NCI-H2171 (cell line): ENCODE results near the gene PCYOX1L.

ENCODE experiments used
- DNase-seq: peaks from one replicate; lab custom pipeline; 2025; lab: John Stamatoyannopoulos, UW

Gene PCYOX1L

DNA sequence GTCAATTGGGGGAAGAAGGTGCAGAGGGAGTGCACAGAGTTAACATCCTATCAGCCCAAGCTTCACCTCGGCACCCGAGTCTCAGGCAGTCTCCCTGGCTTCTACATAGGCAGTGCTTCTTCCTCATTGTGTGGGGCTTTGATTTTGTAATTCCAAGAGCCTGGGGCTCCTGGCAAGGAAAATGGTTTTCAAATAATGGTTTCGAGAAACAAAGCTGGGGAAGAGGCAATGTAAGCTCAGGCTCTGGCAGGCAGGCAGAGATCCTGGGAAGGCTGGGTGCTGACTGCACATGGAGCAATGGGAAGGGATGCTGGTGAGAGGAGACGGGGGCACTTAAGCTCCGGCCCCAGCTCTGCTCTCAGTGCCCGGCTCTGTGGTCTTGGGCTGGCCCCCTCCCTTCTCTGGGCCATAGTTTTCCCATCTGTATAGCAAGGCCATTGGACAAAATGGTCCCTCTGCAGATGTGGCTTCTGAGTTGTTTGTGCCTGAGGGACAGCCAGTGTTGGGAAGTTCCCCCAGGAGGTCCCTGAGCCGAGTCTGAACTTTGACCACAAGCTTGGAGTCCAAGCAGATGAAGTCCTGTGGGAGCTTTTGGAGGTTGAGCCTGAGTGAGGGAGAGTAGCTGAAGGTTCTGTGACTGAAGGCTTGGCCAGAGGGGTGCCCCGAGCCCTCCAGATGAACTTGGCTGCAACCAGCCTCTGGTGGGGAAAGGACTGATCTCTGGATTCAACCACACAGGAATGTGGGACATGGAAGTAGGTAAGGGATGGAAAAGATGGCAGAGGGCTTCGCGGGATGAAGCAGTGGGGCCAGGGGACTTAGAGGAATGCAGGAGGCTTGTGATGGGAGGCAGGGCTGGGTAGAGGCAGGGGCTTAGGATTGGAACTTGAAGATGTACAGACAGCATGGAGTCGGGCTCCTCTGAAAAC is 49.7 kb downstream of the PCYOX1L start:
- no peak for DNase-seq

DNA sequence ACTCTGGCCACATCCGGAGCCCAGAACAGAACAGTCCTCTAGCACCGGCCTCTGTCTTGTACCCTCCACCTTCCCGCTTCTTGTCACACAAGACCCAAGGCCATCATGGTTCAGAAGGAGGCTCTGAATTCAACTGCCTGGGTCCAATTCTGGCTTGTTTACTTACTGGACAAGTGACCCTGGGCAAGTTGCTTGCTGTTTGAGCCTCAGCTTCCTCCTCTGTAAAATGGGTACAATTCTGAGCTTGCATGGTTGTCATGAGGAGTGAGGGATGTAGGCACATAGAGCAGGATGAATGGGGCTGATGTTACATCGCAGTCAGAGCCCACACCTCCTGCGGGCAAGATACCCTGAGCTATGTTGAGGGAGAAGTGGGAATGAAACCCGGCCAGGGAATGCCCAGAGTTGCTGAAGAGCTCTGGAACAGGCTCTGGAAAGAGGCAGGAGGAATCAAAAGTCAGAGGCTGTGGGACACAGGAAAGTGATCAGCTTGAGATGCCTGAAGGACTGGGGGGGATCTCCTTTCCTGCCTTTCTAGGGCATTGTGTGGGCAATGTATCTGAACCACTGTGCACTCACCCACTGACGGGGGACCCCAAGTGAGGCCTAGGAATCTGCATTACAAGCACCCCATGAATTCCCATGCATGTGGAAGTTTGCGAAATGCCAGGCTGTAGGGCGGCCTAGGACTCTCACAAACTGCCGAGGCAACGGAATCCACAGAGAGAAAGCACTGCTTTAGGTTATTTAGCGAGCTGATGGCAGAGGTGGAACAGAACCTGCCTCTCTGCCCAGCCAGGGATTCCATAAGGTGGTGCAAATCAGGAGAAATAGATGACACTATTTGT is 50.6 kb downstream of the PCYOX1L start:
- DNase-seq = no peak

DNA sequence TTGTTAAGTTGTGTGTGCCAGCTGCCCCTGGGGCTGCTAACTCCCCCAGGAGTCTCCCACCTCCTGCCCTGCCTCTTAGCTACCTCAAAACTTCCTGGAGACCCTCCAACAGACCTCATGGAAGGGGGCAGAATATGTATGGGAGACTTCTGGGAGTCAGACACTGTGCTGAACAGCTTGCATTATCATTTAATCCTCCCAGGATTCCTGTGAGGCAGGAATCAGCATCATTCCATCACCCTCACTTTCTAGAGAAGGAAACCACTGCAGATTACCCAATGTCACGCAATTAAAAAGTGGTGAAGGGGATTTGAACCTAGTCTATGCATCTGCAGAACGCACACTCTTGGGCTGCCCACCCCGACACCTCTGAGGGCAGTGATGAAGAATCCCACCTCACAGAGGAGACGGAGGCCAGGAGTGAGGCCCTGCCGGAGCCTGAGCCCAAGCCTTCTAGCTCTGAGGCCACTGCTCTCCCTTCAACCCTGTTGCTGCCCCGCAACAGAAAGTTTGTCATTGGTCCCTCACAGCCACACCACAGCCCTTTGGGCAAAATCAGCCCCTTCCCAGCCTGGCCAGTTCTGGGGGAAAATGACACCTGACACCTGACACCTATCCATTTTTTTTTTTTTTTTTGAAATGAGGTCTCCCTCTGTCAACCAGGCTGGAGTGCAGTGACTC is 51.6 kb downstream of the PCYOX1L start:
- no peak for DNase-seq

DNA sequence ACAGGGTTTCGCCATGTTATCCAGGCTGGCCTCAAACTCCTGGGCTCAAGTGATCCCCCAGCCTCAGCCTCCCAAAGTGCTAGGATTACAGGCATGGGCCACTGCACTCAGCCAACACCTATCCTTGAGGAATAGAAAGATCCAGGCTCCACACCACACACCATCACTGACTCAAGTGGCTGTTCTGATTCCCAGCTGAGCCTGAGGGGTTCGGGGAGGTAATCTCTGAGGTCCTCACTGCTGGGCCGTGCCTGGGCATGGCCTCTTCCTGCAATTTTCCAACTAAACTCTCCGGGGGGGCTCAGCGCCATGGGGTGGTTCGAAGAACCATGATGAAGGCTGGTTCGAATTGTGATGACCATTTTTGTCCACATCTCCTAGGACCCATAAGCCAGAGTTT is 52.2 kb downstream of the PCYOX1L start:
- no peak for DNase-seq

DNA sequence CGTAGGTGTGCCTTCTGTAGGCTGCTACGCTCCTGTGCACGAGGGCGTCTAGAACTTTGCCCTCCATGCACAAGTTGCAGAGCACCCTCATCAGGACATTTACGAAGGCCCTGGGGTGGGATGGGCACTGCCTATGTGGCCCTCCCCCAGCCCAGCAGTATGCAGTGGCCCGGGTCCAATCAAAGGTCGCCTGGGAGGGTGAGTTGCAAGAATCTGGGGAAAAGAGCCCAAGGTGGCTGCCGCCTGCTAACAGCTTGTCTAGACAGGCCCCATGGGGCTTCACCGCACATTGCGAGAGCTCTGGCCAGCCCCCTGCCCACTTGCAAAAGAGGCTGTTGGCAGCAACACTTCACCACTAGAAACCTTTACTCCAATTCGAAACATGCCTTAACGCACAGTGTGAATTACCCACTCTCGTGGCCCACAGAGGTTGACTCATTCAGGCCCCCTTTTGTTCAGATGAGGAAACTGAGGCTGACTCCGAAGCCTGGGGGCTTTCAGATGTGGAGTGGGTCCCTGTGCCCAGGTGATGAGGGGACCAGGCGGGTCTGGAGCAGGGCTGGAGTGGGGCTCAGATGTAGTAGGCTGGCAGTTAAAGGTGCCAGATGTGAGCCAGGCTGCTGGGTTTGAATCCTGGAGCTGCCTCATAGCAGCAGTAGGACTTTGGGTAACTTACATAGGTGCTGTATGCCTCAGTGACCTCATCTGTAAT is 53.0 kb downstream of the PCYOX1L start:
- DNase-seq = no peak

DNA sequence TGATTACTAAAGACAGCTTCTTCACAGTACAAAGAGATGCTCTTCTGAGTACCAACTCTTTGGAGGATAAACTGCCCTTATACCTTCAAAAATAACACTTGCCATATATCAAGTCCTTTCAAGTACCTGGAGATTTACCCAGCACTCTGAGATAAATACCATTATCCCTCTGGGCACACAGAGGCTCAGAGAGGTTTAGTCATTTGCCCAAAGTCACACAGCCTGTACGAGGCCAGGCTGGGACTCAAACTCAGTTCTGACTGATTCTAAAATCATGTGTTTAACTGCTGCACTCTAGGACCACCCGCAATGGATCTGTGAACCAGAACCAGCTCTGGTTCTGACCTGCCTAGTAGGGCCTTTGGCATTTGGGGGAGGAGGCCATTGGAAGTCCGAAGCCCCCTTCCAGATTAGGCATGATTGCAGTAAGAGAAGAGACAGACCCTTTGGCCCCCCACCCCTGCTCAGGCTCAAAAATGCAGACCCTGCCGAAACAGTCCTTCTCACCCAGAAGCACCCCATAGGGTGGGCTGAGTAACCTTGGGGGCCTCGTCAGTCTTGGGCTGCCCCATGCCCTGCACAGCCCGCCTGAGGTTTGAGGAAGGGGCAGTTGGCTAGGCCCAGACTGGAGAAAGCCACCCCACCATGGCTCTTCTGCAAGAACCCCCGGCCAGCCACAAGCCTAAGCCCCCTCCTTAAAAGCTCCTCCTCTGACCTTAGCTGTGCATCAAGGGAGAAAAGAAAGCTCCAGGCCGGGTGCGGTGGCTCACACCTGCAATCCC is 54.1 kb downstream of the PCYOX1L start:
- DNase-seq = no peak

DNA sequence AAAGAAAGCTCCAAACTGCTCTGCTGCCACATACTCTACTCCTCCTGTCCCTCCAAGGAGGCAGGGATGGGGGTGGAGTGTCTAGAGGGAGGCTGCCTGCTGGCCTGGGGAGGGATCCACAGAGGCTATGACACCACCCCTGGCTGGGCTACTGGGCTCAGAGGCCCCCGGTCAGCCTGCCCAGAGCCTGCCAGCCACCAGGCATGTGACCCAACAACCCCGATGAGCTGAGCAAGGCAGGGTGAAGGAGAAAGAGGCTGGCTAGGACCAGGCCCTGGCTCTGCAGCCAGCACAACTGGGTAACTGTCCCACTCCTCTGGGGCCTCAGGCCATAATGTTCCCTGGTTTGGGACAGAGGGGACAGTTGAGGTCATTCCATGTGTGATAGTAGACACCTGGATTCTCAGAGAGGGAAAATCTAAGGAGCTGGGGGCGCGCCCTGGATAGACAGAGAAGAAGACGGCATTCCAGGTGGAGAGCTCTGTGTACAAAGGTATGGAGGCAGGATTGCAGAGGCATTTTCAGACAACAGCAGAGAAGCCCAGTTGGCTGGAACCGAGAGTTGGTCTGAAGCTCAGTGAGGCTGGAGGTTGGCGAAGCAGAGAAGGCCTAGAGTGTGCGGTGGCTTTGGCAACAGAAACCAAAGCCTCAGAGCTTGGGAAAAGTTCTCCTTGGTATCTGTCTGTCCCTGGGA is 55.1 kb downstream of the PCYOX1L start:
- no peak for DNase-seq

DNA sequence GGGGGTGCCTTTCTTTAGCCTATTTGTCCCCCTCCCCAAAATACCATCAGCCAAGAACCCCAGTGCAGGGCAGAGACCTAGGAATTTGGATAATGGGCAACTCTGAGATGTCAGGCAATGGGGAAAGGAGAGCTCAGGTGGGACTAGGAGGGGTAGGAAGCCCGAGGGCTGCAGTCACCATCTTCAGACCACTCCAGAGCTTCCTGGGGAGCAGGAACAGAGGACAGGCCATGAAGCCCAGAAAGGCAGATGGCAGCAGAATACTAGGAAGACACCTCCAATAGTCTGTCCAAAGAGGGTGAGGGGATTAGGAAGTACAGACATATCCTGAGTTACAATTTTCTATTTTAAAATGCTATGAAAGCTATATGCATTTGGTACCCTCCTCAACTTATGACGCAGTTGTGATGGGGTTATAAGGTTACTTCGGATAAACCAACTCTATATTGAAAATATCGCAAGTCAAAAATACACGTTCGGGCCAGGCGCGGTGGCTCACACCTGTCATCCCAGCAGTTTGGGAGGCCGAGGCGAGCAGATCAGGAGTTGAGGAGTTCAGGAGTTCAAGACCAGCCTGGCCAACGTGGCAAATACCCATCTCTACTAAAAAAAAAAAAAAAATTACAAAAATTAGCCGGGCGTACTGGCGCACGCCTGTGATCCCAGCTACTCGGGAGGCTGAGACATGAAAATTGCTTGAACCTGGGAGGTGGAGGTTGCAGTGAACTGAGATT is 55.8 kb downstream of the PCYOX1L start:
- no peak for DNase-seq

DNA sequence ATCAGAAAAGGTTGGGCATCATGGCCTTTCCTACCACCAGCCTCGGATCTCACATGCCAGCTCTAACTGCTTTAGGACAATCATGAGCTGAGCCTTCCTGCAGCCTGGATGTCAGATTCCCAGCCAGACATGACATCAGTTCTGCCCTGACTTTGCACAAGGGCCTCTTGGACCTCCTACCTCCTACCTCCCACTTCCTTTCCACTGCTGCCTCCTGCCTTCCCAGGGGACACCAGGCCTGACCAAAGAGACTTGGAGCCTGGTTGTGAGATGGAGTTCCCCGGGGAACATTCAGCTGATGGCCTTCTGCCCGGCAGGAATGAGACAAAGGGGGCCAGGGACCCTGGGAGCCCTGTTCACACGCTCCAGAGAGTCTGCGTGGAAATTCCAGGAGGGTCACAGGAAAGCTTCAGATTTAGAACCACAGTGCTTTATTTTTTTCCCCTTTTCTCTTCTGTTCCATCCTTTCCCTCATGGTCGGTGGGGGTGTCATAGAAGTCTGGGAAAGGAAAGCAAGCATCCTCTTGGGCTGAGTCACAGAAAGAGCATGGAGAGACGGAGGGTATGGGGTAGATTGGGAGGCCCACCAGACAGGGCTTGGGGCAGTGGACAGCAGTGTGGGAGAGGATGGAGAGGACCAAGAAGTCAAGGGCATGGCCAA is 56.7 kb downstream of the PCYOX1L start:
- no peak for DNase-seq

DNA sequence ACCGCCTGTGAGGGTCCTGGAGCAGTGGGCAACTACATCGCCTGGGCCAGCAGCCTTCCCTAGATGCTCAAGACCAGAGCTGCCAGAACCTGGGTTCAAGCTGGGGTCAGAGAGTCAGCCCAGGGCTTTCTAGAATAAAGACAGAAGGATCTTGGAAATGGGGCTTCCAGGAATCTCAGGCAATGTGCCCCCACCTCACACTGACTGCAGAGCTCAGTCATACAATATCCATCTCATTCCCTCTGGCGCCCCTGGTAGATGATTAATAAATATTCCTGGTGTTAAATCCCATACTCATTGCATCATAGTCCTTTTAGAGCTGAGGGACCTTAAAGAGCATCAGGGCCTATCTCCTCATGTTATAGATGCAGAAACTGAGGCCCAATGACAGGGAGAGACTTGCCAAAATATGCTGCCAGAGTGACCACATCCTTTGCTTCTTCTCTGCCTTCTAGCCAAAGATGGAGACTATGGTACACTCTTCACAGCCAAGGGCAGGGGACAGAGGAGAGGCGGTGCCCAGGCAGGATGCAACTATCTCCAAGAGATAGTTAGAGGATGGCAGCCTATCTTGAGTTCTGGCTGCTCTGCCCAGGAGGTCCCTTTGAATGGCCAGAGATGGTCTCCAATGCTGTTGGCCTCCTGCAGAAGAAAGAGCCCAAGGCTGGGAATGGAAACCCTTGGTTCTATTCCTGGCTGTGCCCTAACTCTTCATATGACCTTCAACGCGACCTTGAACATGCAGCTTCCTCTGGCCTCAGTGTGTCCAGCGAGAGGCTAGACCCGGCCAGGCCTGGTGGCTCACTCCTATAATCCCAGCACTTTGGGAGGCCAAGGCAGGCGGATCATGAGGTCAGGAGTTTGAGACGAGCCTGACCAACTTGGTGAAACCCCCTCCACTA is 57.5 kb downstream of the PCYOX1L start:
- DNase-seq = no peak

DNA sequence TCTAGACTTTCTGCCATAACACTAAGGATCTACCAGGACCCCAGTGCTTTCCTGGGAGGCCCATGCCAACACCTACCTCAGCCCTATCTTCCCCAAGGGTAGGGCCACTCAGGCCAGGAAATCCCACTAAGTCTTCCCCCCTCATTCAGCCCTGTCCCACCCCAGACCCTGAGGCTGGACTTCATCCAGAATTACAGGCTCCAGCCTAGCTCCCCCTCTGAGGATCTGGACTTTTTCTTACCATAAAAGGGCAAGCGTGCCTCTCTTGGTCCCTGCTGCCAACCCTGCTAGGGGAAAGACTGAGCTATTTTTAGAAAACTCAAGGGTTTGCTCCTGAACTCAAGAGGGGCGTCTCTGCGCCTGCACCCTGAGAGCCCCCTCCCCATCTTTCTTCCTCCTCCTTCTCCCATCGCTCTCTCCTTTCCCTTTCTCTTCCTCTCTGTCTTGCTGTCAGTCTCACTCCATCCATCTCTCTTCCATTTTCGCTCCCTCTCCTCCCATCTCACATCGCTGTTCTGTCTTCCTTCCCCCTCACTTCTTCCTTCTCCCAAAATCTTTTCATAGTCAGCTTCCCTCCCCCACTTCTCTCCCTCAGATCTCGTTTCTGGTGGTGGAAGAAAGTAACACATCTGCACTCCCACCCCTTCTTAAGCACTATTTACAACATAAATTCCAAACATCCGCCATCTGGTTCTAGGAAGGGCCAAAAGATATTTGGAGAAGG is 59.3 kb downstream of the PCYOX1L start:
- no peak for DNase-seq

DNA sequence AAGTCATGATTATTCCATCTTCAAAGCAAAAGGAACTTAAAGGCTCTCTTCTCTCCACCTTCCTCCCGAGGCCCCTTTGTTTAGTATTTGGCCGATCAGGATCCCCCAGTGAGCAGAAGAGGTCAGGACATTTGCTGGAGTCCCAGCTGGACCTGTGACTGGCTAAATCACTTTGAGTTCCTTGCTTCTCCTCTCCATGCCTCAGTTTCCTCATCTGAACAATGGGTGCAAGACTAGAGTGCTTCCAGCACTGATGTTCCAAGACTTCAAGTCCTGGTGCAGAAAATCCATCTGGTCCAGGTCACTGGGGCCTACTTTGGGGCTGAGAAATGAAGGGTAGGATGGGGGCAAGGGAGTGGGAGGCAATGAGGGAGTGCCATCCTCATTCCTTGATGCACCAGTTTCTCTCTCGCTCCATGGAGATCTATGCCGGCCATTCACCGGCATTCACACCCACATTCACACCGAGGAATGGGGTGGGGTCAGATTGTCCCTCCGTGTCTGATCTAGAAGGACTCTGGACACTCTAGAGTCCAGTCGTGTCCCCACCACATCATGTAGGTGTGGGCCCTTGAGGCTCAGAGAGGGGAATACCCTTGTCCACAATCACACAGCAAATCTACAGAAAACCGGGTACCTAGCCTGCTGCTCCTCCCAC is 60.0 kb downstream of the PCYOX1L start:
- DNase-seq = no peak

DNA sequence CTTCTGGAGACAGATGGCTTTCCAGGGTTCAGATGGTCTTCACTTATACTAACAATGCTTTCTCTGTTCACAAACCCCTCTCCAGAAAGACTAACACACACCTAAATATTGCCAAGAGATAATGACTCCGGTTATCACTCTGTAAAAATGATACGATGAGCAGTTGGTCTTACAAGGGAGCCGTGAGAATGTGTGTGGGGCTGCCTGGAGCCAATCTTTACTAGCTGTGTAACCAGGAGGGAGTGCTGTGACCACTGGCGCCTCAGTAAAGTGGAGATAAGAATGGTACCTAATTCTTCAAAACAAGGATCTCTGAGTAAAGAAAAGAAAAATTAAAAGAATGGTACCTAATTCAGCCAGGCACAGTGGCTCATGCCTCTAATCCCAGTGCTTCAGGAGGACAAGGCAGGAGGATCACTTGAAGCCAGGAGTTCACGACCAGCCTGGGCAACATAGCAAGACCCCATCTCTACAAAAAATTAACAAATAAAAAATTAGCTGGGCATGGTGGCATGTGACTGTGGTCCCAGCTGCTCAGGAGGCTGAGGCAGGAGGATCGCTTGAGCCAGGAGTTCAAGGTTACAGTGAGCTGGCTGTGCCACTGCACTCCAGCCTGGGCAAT is 61.2 kb downstream of the PCYOX1L start:
- DNase-seq = no peak
